Right lobe of liver (tissue), 6 donors: ENCODE data around the gene MACC1. TPM values are rescaled to one million over a fixed set of nuclear protein-coding genes. Genes with fewer than 3 reads are reported as not detected.

Experiments
- ATAC-seq, 4 donors: fragments of 200-7000 bp; cut with Tn5 transposase; one replicate each; pipeline ENCODE4 v1.9.1; 2020; ENCODE audit warnings: mild to moderate bottlenecking in 4 of 4, moderate library complexity in 4 of 4
- DNase-seq, 3 donors: peaks; one replicate each; pipeline ENCODE4 v3.0.0-alpha.2; 2020
- H3K27ac ChIP-seq, 3 donors: fragments of 200-600 bp; one replicate each; pipeline ENCODE4 v1.8.0; 2022
- H3K27me3 ChIP-seq, 2 donors: fragments of 200-600 bp; one replicate each; pipeline ENCODE4 v1.8.0; 2022
- H3K36me3 ChIP-seq, 4 donors: fragments of 200-600 bp; sonication (generic) in 1 of 4; one replicate each; pipeline versions ENCODE4 v1.5.1 to v1.8.0; 2017 to 2022; ENCODE audit warnings: control low read depth in 1 of 4
- H3K4me1 ChIP-seq, 4 donors: fragments of 200-600 bp; sonication (generic) in 1 of 4; one replicate each; pipeline versions ENCODE4 v1.5.1 to v1.8.0; 2017 to 2022; ENCODE audit warnings: control low read depth in 1 of 4
- H3K4me3 ChIP-seq, 3 donors: fragments of 200-600 bp; one replicate each; pipeline ENCODE4 v1.8.0; 2022
- H3K9me3 ChIP-seq, 4 donors: fragments of 200-600 bp; sonication (generic) in 1 of 4; one replicate each; pipeline versions ENCODE4 v1.5.1 to v1.8.0; 2017 to 2022; ENCODE audit warnings: control low read depth in 1 of 4
- CTCF ChIP-seq, 4 donors: fragments of 200-600 bp in 3 of 4; fragments of 450-650 bp in 1 of 4; IDR thresholded peaks; one replicate each; pipeline versions ENCODE4 v1.5.1 to v1.8.0; 2016 to 2022; ENCODE audit warnings: antibody characterized with exemption in 4 of 4, mild to moderate bottlenecking in 2 of 4
- POLR2A ChIP-seq: fragments of 450-650 bp; IDR thresholded peaks from one replicate; pipeline ENCODE4 v1.6.1; 2017; ENCODE audit warnings: antibody characterized with exemption, mild to moderate bottlenecking
- WGBS: methylation state at CpG from one replicate; pipeline ENCODE4 v1.1.6; 2018; ENCODE audit warnings: low coverage, low lambda C conversion rate; ENCODE audit not compliant: insufficient coverage; ENCODE audit errors: missing lambda C conversion rate; 5-methylcytosine and 5-hydroxymethylcytosine counted together
- intact Hi-C, 2 donors: fragments of 100-400 bp; cut with DNase I; formaldehyde crosslinking; loops; one replicate each; pipeline versions ENCODE4 v1.11.2 to v1.14.1; 2022
- total RNA-seq, 6 experiments: library from RNA; depleted of rRNA in 2 of 6; stranded (reverse); fragments of >200 nt in 2 of 6; fragmentation: NEBNext Ultra II Directional in 3 of 6; extraction: Animal tissue kit (Norgen Biotek cat#: 25700) in 3 of 6; gene quantifications; one replicate each; pipeline versions ENCODE4 v1.1.0 to v1.2.4, GENCODE V29; 2016 to 2023
- donor health status: DM: no; HTN: yes; CAD: no.
- donor health status: DM: no; HTN: no; CAD: no.
- donor health status: DM: no; HTN: no; CAD: no.
- donor health status: DM: no; HTN: yes; CAD: no.
- donor health status: DM: no; HTN: yes; CAD: no.

The MACC1 gene
- total RNA-seq, 6 experiments from 2014 or later = 0.13 to 0.93 (median 0.32) TPM

- no peaks in the 10 kb centered on the region for H3K36me3 ChIP-seq
- WGBS = 43% methylated on average over 2 of the region's 2 CpGs
- H3K27ac ChIP-seq = no peak overlapping the region
- H3K4me1 ChIP-seq = no peaks in the 10 kb centered on the region
- intact Hi-C loops = no loop called here
- ATAC-seq (no peak), DNase-seq (no peak)
- no peak for TF ChIP-seq CTCF (IDR thresholded peaks at IDR 0.05)
- TF ChIP-seq POLR2A = no peak
- no peaks in the 10 kb centered on the region for H3K27me3 ChIP-seq
- no peak overlapping the region for H3K4me3 ChIP-seq
- H3K9me3 ChIP-seq = no peaks in the 10 kb centered on the region
These were observed 24.7 kb upstream of the MACC1 start for GRCh38 chr7:20241911-20242261.

GRCh38 chr7:20241194-20241910, 24.2 kb upstream of the MACC1 start:
- no peak for ATAC-seq

GRCh38 chr7:20240080-20240926, 23.1 kb upstream of the MACC1 start:
- DNase-seq = no peak
- H3K36me3 ChIP-seq = no peaks in the 10 kb centered on the region
- no peaks in the 10 kb centered on the region for H3K27me3 ChIP-seq
- TF ChIP-seq POLR2A (no peak), CTCF (IDR thresholded peaks at IDR 0.05) (no peak)
- 50% methylated on average over 9 of the region's 9 CpGs for WGBS
- no peak overlapping the region for H3K4me3 ChIP-seq
- intact Hi-C loops = no loop called here
- no peaks in the 10 kb centered on the region for H3K4me1 ChIP-seq
- no peak for ATAC-seq
- H3K9me3 ChIP-seq = no peaks in the 10 kb centered on the region
- no peak overlapping the region for H3K27ac ChIP-seq

More at GRCh38 chr7:20241194-20241910, 24.2 kb upstream of the MACC1 start:
- no peak overlapping the region for H3K27ac ChIP-seq
- intact Hi-C loops = no loop called here
- no peak for DNase-seq
- no peaks in the 10 kb centered on the region for H3K36me3 ChIP-seq
- no peaks in the 10 kb centered on the region for H3K4me1 ChIP-seq
- H3K4me3 ChIP-seq = no peak overlapping the region
- H3K9me3 ChIP-seq = no peaks in the 10 kb centered on the region
- H3K27me3 ChIP-seq = no peaks in the 10 kb centered on the region
- TF ChIP-seq CTCF (IDR thresholded peaks at IDR 0.05) (no peak), POLR2A (no peak)
- WGBS = 71% methylated on average over 3 of the region's 3 CpGs

DNA sequence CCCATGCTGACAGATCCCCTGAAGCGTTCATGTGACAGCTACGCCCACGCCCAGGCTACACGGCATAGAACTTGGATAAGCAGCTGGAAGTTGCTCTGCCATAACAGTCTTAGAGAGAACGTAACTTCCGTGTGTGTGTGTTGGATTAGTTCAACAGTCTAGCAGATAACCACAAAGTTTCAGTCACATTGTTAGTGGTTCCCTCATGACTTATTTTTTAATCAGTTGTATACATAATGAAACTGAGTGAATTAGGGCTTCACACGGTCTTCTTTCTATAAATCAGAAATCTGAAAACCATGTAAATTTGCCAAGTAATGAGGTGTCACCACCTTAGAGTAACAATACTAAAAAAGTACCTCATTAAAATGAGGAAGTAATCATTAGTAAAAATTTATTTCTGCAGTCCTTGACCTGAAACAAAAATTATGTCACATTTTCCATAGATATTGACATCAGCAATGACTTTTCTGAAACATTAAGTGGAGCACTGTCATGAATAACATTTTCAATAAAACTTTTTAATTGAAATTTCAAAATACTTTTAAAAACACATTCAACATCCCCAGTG, 21.7 kb upstream of the MACC1 start:
- DNase-seq = peak in 1 of 3 donors; percentile 35

More for the DNA sequence above, 21.7 kb upstream of the MACC1 start:
- H3K27me3 ChIP-seq = no peaks in the 10 kb centered on the region
- WGBS = 29% methylated on average over 7 of the region's 7 CpGs
- H3K4me1 ChIP-seq = no peaks in the 10 kb centered on the region
- TF ChIP-seq POLR2A (no peak), CTCF (IDR thresholded peaks at IDR 0.05) (no peak)
- peak; percentile 31 to 64 (median 47) for ATAC-seq
- intact Hi-C loops = no loop called here
- no peak overlapping the region for H3K4me3 ChIP-seq
- H3K27ac ChIP-seq = no peak overlapping the region
- no peaks in the 10 kb centered on the region for H3K9me3 ChIP-seq
- no peaks in the 10 kb centered on the region for H3K36me3 ChIP-seq
